Adipocyte (in vitro differentiated cells): ENCODE data around the gene SPN.
"Not testable (repeated sequence)": the region's sequence is repeated elsewhere in the genome, so short reads cannot be mapped to it uniquely, and the experiment has no call there.

ENCODE experiments used
- DNase-seq: peaks from one replicate; pipeline ENCODE4 v3.0.0-alpha.2; 2015; ENCODE audit warnings: low read depth
- H3K27me3 ChIP-seq: replicated peaks from 2 replicates; pipeline ENCODE4 v1.7.0; 2013; ENCODE audit warnings: mild to moderate bottlenecking, low read length, moderate library complexity; ENCODE audit not compliant: control insufficient read depth, insufficient read depth
- H3K36me3 ChIP-seq: 2 replicates; pipeline ENCODE4 v1.7.0; 2013; ENCODE audit warnings: low read length, mild to moderate bottlenecking, moderate library complexity; ENCODE audit not compliant: control insufficient read depth, insufficient read depth, severe bottlenecking
- H3K4me1 ChIP-seq: 2 replicates; pipeline ENCODE4 v1.7.0; 2013; ENCODE audit warnings: mild to moderate bottlenecking, low read length, moderate library complexity; ENCODE audit not compliant: control insufficient read depth, insufficient read depth
- H3K4me3 ChIP-seq: 2 replicates; pipeline ENCODE4 v1.7.0; 2013; ENCODE audit warnings: mild to moderate bottlenecking, low read length, moderate library complexity
- H3K9ac ChIP-seq: 2 replicates; pipeline ENCODE4 v1.7.0; 2013; ENCODE audit warnings: mild to moderate bottlenecking, low read length, moderate library complexity
- H3K9me3 ChIP-seq: 2 replicates; pipeline ENCODE4 v1.7.0; 2013; ENCODE audit warnings: mild to moderate bottlenecking, low read length, moderate library complexity; ENCODE audit not compliant: control insufficient read depth

The SPN gene

DNA sequence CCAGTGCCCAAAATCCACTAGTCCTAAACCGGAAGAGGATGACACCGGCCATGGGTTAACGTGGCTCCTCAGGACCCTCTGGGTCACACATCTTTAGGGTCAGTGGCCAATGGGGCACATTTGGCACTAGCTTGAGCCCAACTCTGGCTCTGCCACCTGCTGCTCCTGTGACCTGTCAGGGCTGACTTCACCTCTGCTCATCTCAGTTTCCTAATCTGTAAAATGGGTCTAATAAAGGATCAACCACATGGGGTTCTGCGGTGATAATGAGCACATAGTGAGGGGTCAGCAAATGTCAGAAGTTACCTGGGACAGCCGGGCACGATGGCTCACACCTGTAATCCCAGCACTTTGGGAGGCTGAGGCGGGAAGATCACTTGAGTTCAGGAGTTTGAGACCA is 34.3 kb downstream of the SPN start:
- H3K27me3 ChIP-seq = peaks cover 4% of the 10 kb centered on the region
- H3K36me3 ChIP-seq = no peaks in the 10 kb centered on the region
- peaks cover 5% of the 10 kb centered on the region for H3K9me3 ChIP-seq
- no peak for DNase-seq
- H3K4me1 ChIP-seq = no peaks in the 10 kb centered on the region
- no peak overlapping the region for H3K9ac ChIP-seq
- H3K4me3 ChIP-seq = no peak overlapping the region

DNA sequence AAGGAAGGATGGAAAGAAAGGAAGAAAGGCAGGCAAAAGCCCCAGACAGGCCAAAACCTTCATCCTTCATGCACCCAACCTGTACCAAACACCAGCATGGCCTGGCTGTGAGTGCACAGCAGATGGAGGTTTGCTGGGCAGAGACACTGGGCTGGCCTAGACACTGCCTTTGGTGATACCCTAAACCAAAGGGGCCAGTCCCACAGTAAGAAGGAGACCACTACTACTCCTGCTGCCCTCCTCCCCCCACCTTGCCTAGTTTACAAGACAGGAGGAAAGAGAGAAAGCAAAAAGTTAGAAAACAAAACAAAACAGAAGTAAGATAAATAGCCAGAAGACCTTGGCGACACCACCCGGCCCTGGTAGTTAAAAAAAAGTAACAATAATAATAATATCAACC is 35.0 kb downstream of the SPN start:
- Histone ChIP-seq H3K4me3 (no peak overlapping the region), H3K4me1 (no peaks in the 10 kb centered on the region), H3K9me3 (peaks cover 5% of the 10 kb centered on the region), H3K27me3 (peaks cover 6% of the 10 kb centered on the region), H3K9ac (no peak overlapping the region), H3K36me3 (no peaks in the 10 kb centered on the region)
- DNase-seq = no peak

DNA sequence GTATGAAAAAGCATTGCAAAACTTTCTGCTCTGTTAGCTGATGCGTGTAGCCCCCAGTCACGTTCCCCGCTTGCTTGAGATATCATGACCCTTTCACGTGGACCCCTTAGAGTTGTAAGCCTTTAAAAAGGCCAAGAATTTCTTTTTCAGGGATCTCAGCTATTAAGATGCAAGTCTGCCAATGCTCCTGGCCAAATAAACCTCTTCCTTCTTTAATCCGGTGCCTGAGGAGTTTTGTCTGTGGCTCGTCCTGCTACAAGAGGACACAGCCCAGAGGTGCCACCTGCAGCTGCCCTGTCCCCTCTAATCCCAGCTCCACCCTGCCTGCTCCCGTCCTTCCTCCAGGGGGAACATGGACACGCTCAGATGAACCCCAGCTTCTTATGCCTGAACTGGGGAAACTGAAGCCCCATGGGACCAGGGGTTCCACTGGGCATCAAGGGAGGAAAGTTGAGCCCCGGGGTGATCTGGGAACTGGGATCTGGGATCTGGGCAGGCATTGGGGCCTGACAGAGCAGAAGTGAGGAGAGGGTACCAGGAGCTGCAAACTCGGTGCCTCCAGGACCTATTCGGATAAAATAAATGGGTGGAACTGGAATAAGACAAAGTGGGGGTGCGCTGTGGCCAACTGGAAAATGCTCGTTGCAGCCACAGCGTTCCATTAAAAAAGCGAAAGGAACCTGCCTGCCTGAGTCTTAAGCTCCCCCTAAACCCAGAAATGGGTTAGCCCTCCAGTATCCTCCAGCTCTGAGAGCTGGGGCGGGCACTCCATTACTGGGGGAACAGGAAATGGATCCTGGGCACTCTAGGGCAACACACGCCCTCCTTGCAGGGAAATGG is 35.7 kb downstream of the SPN start:
- Histone ChIP-seq H3K36me3 (no peaks in the 10 kb centered on the region), H3K27me3 (peaks cover 6% of the 10 kb centered on the region), H3K4me3 (no peak overlapping the region), H3K9ac (no peak overlapping the region), H3K9me3 (peaks cover 5% of the 10 kb centered on the region), H3K4me1 (no peaks in the 10 kb centered on the region)
- DNase-seq = no peak

DNA sequence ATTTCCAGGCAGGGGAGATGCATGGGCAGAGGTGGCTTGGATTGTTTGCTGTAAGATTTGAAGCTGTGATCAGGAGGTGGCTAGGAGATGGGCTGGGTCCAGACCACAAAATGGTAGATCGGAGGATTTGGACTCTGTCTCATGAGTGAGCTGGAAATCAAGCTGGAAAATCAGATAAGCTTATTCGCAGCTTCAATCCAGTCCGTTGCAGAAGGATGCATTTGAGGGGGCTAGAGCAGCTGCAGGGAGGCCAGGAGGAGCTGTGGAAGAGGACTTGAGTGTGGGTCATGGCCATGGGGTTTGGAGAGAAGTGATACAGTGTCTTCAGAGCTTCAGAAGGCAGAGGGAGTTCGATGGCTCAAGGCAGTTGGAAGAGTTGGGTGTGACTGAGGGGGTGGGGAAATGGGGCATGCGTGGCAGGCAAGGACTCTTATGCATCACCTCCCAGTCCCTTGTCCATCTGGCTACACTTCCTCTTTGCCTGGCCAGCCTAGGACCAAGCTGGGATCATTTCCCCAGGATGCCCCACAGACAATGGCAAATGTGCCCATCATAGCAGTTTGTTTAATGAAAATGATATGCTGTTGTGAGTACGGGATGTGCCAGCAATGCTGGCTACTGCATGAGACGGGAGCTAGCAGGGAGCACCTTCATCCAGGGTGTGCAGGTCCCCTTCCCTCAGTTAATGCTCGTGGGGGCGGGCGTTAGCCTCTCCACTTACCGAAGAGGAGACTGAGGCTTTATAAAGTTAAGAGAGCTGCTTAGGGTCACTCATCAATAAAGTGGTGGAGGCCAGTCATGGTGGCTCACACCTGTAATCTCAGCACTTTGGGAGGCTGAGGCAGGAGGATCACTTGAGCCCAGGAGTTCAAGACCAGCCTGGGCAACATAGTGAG is 36.5 kb downstream of the SPN start:
- Histone ChIP-seq H3K9me3 (peaks cover 5% of the 10 kb centered on the region), H3K9ac (no peak overlapping the region), H3K4me1 (no peaks in the 10 kb centered on the region), H3K27me3 (peaks cover 6% of the 10 kb centered on the region), H3K36me3 (no peaks in the 10 kb centered on the region), H3K4me3 (no peak overlapping the region)
- no peak for DNase-seq

DNA sequence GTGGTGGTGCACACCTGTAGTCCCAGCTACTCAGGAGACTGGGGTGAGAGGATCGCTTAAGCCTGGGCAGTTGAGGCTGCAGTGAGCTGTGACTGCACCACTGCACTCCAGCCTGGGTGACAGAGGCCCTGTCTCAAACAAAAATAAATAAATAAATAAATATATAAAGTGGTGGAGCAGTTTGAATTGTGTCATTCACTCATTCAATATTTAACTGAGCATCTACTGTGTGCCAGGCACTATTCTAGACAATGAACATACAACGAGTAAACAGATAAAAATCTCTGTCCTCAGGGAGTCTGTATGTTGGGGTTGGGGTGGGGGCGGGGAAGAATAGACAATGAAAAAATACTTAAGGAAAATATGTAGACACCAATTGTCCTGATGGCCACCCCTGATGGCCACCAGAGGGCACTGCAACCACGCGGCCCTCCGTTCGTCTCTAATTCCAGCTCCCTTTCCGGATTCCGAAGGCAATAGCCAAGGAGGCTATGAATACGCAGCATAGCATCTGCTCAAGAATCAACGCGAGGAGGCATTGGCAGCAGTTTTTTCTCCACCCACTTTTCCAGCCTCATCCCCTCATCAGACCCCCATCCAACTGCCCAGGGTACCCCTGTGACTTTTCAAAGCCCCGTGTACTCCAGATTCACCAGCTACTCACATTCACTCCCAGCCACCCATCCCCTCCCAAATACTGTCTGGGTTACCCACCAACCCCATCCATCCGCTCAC is 37.4 kb downstream of the SPN start:
- Histone ChIP-seq H3K27me3 (peaks cover 6% of the 10 kb centered on the region), H3K9me3 (peaks cover 5% of the 10 kb centered on the region), H3K9ac (no peak overlapping the region), H3K36me3 (no peaks in the 10 kb centered on the region), H3K4me1 (no peaks in the 10 kb centered on the region), H3K4me3 (no peak overlapping the region)
- DNase-seq = peak; percentile 94

- peaks cover 6% of the 10 kb centered on the region for H3K27me3 ChIP-seq
- peaks cover 5% of the 10 kb centered on the region for H3K9me3 ChIP-seq
- DNase-seq = no peak
- no peaks in the 10 kb centered on the region for H3K36me3 ChIP-seq
- H3K4me3 ChIP-seq = no peak overlapping the region
- no peak overlapping the region for H3K9ac ChIP-seq
- no peaks in the 10 kb centered on the region for H3K4me1 ChIP-seq
These were observed 38.1 kb downstream of the SPN start for GRCh38 chr16:29701214-29701555.

DNA sequence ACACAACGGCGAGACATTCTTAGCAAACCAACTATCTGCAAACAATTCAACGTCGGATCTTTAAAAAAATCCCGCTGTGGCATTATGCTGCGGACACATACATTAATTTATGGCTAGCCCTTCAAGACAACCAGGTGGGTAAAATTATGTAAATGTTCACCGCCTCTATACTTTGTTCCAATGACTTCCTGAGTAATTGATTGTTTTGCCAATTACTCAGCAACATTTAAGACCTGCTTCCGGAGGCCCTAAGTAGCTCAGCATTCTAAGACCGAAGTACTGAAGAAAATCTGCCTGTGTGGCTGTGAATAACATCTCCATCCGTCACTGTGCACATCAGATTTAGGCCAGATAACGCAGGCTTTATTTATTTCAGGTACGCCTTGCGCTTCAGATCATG is 39.2 kb downstream of the SPN start:
- no peaks in the 10 kb centered on the region for H3K36me3 ChIP-seq
- no peak overlapping the region for H3K9ac ChIP-seq
- no peak for DNase-seq
- peaks cover 5% of the 10 kb centered on the region for H3K9me3 ChIP-seq
- H3K27me3 ChIP-seq = peaks cover 6% of the 10 kb centered on the region
- no peaks in the 10 kb centered on the region for H3K4me1 ChIP-seq
- no peak overlapping the region for H3K4me3 ChIP-seq

DNA sequence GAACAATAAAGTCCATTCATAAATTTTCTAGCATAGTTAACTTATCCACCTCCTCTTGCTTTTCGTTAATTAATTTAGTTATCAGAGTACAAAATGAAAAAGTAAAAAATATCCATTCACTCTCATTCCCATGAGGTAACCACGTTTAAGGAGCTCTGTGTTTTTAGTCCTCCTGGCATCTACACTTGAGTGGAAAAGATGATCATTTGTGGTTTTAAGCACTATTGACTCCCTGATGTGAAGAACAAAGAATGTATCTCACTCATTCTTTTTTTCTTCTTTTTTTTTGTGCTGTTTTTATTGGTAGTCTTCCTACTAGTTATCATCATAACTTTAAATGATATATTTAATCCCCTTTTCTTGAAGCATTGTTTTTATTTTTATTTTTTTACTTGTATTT is 42.0 kb downstream of the SPN start:
- no peak for DNase-seq
- Histone ChIP-seq H3K9ac (no peak overlapping the region), H3K4me1 (no peaks in the 10 kb centered on the region), H3K9me3 (no peaks in the 10 kb centered on the region), H3K27me3 (peaks cover 13% of the 10 kb centered on the region), H3K36me3 (no peaks in the 10 kb centered on the region), H3K4me3 (no peak overlapping the region)

DNA sequence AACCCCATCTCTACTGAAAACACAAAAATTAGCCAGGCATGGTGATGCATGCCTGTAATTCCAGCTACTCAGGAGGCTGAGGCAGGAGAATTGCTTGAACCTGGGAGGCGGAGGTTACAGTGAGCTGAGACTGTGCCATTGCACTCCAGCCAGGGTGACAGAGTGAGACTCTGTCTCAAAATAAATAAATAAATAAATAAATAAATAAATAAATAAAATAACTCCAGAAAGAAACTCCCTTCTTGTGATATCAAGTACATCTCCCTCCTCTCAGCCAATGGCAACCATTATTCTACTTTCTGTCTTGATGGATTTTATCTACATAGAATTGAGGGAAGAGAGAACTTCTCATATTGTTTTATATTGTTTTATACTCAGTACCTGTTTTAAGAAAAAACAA is 44.1 kb downstream of the SPN start:
- not testable (repeated sequence) for H3K9ac ChIP-seq, H3K4me1 ChIP-seq, DNase-seq, H3K9me3 ChIP-seq, H3K4me3 ChIP-seq, H3K36me3 ChIP-seq
- H3K27me3 ChIP-seq = peaks cover 11% of the 10 kb centered on the region

- no peak overlapping the region for H3K9ac ChIP-seq
- H3K27me3 ChIP-seq = peaks cover 6% of the 10 kb centered on the region
- no peak for DNase-seq
- peaks cover 6% of the 10 kb centered on the region for H3K4me1 ChIP-seq
- H3K9me3 ChIP-seq = no peaks in the 10 kb centered on the region
- H3K36me3 ChIP-seq = no peaks in the 10 kb centered on the region
- no peak overlapping the region for H3K4me3 ChIP-seq
These were observed 46.0 kb downstream of the SPN start for GRCh38 chr16:29708917-29709600.

GRCh38 chr16:29709657-29710056 is 46.6 kb downstream of the SPN start:
- H3K36me3 ChIP-seq, H3K9me3 ChIP-seq, H3K4me3 ChIP-seq, H3K27me3 ChIP-seq, DNase-seq, H3K9ac ChIP-seq, H3K4me1 ChIP-seq: not testable (repeated sequence)
